Keratinocyte (primary cell): ENCODE measurements around the gene CCDC12.

Experiments used
- CTCF ChIP-seq, 3 experiments: IDR thresholded peaks in 1 of 3; conservative IDR thresholded peaks in 1 of 3; optimal IDR thresholded peaks in 1 of 3; 2 replicates in 2 of 3; 3 replicates in 1 of 3; pipeline versions ENCODE3 to v1.5.1; 2011; ENCODE audit warnings: low read length in 3 of 3, mild to moderate bottlenecking in 3 of 3, moderate library complexity in 2 of 3, control low read depth in 1 of 3, inconsistent platforms in 1 of 3; ENCODE audit not compliant: insufficient read depth in 2 of 3; ENCODE audit errors: extremely low read depth in 1 of 3
- EZH2 ChIP-seq: IDR thresholded peaks from one replicate; pipeline ENCODE4 v1.6.1; 2012; ENCODE audit warnings: inconsistent platforms, mild to moderate bottlenecking, low read length, moderate library complexity

GRCh38 chr3:46882377-46883053, 94.0 kb downstream of the CCDC12 start:
- TF ChIP-seq CTCF (optimal IDR thresholded peaks at IDR 0.05 in 1 of 3, IDR thresholded peaks at IDR 0.05 in 1 of 3, conservative IDR thresholded peaks at IDR 0.05 in 1 of 3; ENCODE audit: extremely low read depth in 1 of 3, insufficient read depth in 2 of 3, low read length in 3 of 3) (no peak), EZH2 (peak; percentile 100)
